ENCODE results near the gene MCIDAS.

The MCIDAS gene

GRCh38 chr5:55177078-55177477, 50.0 kb downstream of the MCIDAS start:
- TF ChIP-seq CTCF (IDR thresholded peaks at IDR 0.05; ENCODE audit: control insufficient read depth, insufficient read depth, low read depth, low read length, missing control alignments), result no peak
- H3K4me3 ChIP-seq (ENCODE audit: control insufficient read depth, low read depth, low read length), result no peak overlapping the region

GRCh38 chr5:55176176-55176818, 50.8 kb downstream of the MCIDAS start:
- H3K4me3 ChIP-seq (ENCODE audit: control insufficient read depth, low read depth, low read length), result peak overlapping the region; percentile 46
- DNase-seq (ENCODE audit: low read depth), result no peak

More at GRCh38 chr5:55177078-55177477, 50.0 kb downstream of the MCIDAS start:
- no peak for DNase-seq (ENCODE audit: low read depth)

GRCh38 chr5:55175781-55176175, 51.3 kb downstream of the MCIDAS start:
- H3K4me3 ChIP-seq (ENCODE audit: control insufficient read depth, low read depth, low read length), result no peak overlapping the region; the same call in none of the 2 replicates
- no peak for TF ChIP-seq CTCF (IDR thresholded peaks at IDR 0.05; ENCODE audit: control insufficient read depth, insufficient read depth, low read depth, low read length, missing control alignments)
- no peak for DNase-seq (ENCODE audit: low read depth)

More at GRCh38 chr5:55176176-55176818, 50.8 kb downstream of the MCIDAS start:
- TF ChIP-seq CTCF (IDR thresholded peaks at IDR 0.05; ENCODE audit: control insufficient read depth, insufficient read depth, low read depth, low read length, missing control alignments), result peak; percentile 7

- no peak for TF ChIP-seq CTCF (IDR thresholded peaks at IDR 0.05; ENCODE audit: control insufficient read depth, insufficient read depth, low read depth, low read length, missing control alignments)
- peak overlapping the region; percentile 42 for H3K4me3 ChIP-seq (ENCODE audit: control insufficient read depth, low read depth, low read length)
- no peak for DNase-seq (ENCODE audit: low read depth)
Observed at GRCh38 chr5:55173687-55174230, 53.4 kb downstream of the MCIDAS start.

- peak within 1 kb of the TSS; percentile 72 for H3K4me3 ChIP-seq (ENCODE audit: control insufficient read depth, low read depth, low read length)
- TF ChIP-seq CTCF (IDR thresholded peaks at IDR 0.05; ENCODE audit: control insufficient read depth, insufficient read depth, low read depth, low read length, missing control alignments), result no peak
- no peak for DNase-seq (ENCODE audit: low read depth)
Observed at GRCh38 chr5:55172937-55173686, 54.0 kb downstream of the MCIDAS start, which contains the start of gene CDC20B. CDC20B (minus strand) TSS chr5:55173177; CDS start chr5:55173000, 177 bp downstream.

GRCh38 chr5:55172051-55172899, 54.8 kb downstream of the MCIDAS start:
- TF ChIP-seq CTCF (IDR thresholded peaks at IDR 0.05; ENCODE audit: control insufficient read depth, insufficient read depth, low read depth, low read length, missing control alignments), result peak; percentile 82
- no peak for DNase-seq (ENCODE audit: low read depth)
- peak overlapping the region; percentile 72 for H3K4me3 ChIP-seq (ENCODE audit: control insufficient read depth, low read depth, low read length)
